Activated CD4-positive, alpha-beta T cell treated with anti-CD3 and anti-CD28 coated beads for 48 hours (primary cell): ENCODE measurements around the gene COQ10A.
A peak's percentile ranks its signal among the peaks of the same experiment; 100 is the strongest.

Experiments
- DNase-seq: peaks from one replicate; pipeline ENCODE4 v3.0.0-alpha.2; 2020

COQ10A gene

DNA sequence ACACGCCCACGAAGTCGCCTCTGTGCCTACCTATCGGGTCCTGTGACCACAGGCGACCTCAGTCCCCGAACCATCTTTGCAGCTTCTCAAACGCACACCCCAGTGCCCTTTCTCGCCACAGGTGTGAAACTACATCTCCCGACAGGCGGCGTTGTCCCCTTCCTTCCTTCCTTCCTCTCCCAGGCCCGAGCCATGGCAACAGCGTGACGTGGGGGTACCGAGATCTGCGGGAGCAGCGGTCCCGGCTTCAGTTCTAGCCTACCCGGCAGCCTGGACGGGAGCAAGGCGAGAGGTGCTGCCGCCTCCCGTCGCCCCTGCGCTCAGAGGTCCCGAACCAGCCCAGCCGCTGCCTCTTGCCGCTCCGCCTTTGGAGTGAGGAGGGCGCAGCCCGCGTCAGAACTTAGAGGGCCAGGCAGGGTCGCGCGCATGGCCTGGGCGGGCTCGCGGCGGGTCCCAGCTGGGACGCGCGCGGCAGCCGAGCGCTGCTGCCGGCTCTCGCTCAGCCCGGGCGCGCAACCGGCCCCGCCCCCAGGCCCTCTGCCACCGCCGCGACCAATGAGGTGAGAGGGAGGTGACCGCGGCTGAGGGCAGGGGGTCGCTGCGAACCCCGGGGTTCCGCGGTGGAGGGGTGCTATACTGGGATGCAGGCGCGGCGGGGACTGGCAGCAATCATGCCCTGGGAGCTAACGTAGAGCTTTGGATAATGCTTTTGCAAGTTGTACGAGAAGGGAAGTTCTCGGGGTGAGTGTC, at the start of gene COQ10A:
Gene COQ10A (plus strand): TSS at position 250 of the 750 bp plus-strand sequence. CDS start 177 bp downstream, at position 427.
- DNase-seq: peak; percentile 89

DNA sequence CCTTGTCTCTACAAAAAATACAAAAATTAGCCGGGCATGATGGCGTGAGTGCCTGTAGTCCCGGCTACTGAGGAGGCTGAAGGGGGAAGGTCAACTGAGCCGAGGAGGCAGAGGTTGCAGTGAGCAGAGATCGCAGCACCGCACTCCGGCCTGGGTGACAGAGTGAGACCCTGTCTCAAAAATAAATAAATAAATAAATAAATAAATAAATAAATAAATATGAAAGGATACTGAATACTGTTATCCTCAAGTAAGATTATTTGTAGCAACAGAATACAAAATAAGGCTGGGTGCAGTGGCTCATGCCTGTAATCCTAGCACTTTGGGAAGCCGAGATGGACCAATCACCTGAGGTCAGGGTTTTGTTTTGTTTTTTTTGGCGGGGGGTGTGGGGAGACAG, 46.9 kb upstream of the COQ10A start:
- no peak for DNase-seq

DNA sequence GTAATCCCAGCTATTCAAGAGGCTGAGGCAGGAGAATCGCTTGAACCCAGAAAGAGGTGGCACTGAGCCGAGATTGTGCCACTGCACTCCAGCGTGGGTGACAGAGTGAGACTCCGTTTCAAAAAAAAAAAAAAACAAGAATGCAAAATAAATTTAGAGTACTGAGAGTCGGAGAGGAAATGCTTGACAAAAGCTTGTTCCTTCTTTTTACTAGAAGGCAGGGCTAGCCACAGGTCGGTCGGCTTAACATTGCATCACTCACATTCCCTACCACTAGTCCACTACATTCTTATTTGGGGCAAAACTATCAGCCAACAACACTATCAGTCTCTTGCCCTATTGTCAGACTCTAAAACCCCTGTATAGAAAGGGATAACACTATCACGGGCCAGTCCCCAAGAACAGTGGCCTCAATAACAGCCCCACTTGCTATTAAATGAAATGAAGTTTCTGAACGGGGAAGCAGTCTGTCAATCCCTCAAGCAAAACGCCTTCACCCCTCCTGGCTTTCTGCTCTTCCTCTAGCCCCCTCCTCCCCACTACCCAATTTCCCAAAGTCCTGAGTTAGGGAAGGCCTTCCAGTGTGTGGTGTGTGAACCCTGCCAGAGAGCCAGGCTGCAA, 46.0 kb upstream of the COQ10A start:
- DNase-seq: no peak

DNA sequence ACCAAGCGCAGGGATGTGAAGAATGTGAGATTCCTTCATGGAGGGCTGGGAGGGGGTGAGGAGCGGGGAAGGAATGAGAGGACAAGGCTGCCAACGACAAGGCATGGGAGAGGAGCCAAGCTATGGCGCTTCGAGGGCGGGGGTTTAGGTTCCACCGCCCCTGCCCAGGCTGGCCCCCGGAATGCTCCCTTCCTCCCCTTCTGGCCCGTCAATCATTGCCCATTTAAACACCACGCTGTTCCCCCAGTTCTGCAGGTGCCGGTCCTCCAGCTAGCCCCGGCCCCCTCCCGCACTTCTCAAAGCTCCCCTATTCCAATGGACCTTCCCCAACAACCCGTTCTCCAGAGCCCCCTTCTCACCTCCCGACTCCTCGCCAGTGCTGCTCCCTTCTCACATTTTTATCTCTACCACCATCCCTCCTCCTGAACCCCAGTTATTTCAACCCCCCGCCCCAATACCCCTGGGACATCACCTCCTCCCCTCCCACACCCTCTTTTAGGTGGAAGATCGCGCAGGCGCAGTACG, 45.4 kb upstream of the COQ10A start:
- no peak for DNase-seq

DNA sequence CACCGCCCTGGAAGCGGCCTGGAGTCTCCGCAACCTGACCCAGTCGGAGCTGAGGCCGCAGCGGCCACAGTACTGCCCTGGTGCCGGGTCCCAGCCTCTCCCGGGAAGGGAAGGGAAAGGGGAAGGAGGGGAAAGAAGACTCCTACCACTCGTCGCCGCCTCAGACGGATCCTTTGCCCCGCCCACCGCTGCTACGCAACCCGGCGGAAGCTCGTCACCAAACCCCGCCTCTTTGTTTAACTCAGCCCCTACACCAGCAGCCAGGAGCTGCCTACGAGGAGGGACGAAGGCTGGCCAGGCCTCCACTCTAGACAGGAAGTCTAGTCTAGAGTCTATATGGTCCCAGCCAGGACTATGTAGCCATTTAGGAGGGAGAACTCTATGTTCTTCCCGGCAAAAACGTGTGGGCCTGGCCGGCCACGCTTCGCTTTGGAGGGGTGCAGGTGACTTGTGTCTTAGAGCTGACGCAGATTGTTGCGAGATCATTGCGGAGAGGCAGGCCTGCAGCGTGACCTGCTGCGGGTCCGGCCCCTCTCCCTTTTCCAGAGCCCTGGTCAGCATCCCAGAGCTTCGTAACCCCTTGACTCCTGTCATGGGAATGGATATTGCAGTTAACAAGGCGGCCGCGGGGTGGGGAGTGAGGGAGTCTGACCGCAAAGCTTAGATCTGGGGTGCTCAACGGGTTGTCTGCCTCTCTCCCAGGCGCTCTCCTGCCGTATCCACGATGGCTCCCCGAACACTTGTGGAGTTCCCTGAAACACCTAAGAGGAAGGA, 44.8 kb upstream of the COQ10A start, which contains the start of gene RNF41:
Gene RNF41 (minus strand): TSS at position 166 of the 774 bp plus-strand sequence. CDS start 7,875 bp downstream, outside the sequence.
- peak; percentile 94 for DNase-seq

DNA sequence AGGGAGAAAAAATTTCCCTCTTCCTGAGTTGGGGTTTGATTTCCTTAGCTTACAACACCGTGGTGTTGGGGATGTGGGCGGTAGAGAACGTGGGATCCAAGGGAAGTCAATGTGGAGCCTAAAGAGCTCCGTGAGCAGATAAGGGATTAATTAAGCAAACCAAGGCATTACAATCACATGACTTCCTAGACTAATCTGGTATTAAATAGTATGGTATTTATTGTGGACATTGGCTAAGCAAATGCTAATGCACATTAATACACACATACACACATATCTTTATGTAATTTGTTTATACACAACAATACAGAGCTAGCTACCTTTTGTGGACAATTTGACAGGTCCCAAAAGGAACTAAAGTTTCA, 44.2 kb upstream of the COQ10A start:
- no peak for DNase-seq

DNA sequence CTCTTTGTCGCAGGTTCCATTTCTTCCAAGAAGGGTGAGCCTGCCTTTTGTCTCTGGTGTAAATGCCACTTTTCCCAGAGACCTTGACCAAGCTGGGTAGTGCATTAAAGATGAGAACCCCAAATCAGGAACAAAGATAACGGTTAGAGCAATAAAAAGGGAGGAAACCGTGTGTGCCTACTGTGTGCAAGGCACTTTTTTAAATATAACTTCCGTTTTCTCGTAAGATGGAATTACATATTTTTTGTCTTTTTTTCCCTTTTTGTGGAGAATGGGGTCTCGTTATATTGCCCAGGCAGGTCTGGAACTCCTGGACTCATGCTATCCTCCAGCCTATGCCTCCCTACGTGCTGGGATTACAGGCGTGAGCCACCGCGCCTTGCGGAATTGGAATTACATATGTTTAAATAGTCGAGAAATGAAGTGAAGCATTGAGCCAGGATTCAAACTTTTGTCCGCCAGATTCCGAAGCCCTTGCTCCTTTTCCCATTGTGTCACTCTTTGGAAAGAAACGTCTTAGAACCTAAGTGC, 43.1 kb upstream of the COQ10A start:
- no peak for DNase-seq

DNA sequence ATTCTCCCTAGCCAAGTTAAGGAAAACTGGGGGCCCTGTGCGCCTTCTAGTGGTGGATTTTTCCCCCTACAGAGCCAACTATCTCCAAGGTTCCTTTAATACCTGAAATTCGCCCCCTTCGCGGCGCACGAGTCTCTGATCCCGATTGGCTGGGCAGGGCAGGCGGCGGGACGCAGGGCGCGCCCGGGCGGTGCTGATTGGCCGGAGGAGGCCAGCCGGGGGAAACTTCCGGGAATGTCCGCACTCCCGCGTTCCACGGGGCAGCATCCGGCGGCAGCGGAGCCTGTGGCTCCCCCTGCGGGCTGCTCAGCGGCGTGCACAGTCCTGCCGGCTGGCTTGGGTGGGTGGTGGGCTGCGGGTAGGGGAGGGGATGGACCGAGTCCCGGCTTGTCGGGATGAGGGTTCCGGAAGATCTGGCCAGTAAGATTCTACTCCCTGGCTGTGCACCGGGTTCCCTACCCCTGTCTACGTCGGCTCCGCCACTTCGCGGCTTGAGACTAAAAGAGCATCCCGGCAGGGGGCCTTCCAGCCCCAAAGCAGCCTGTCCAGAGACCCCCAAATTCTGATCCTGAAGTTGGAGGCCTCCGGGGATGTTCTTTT, 42.5 kb upstream of the COQ10A start, which contains the start of gene NABP2:
Gene NABP2 (plus strand): TSS at position 241 of the 600 bp plus-strand sequence. CDS start 515 bp downstream, outside the sequence.
- peak; percentile 97 for DNase-seq

DNA sequence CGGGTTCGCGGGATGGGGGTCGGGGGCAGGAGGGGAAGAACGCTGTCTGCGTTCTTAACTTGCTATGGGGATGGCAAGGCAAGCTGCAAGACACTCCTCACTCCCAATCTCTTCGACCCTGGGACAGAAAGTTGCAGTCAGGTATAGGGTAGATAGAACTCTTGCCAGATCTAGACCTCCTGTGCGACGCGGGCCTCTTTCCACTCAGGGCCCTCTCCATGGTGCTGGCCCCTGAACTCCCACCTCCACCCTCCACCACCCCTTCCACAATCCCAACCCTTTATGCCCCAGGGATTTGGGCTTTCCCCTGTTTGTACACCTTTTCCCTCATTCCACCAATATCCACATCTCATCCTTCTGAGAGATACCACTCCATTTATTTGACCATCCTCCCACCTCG, 41.8 kb upstream of the COQ10A start:
- no peak for DNase-seq

DNA sequence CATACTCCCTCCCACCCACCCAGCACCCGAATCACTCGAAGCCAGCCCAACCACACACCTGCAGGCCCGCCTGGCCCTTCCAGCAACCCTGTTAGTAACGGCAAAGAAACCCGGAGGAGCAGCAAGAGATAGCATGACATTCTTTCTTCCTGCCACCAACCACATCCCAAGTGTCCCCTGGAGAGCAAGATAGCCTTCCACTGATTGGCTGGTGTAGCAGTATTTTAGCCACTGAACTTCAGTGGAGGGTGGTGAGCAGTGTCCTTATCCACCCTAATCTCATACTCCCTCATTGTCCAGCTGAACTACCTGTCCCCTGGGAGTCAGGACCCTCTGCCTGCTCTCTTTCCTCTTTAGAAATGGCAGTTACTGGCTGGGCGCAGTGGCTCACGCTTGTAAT, 37.7 kb upstream of the COQ10A start:
- no peak for DNase-seq

DNA sequence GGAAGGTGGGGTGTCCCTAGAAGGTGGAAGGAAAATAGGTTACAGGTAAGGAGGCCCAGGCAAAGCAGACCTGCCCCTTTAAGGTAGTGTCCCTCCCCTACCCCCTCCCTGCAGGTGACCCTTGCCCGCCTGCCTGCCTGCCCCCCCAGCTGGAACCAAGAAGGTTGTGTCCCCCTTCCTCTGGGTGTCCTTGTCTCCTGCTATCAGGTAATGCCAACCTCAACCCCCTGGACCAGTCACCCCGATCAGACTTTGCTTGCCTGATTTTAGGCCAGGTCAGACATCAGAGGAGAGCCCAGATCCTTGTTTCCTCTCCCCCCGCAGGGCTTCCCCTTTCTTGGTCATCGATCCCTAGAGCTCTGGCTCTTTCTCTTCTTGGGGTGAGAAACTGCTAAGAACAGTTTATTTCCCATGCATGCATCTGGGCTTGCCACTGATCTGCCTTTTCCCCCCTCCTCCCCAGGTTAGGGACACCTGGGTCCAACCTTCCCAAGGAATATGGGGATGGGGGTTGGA, 36.8 kb upstream of the COQ10A start, which contains the start of gene SLC39A5:
Gene SLC39A5 (plus strand): TSS at position 136 of the 516 bp plus-strand sequence. CDS start 1,224 bp downstream, outside the sequence.
- DNase-seq: no peak

DNA sequence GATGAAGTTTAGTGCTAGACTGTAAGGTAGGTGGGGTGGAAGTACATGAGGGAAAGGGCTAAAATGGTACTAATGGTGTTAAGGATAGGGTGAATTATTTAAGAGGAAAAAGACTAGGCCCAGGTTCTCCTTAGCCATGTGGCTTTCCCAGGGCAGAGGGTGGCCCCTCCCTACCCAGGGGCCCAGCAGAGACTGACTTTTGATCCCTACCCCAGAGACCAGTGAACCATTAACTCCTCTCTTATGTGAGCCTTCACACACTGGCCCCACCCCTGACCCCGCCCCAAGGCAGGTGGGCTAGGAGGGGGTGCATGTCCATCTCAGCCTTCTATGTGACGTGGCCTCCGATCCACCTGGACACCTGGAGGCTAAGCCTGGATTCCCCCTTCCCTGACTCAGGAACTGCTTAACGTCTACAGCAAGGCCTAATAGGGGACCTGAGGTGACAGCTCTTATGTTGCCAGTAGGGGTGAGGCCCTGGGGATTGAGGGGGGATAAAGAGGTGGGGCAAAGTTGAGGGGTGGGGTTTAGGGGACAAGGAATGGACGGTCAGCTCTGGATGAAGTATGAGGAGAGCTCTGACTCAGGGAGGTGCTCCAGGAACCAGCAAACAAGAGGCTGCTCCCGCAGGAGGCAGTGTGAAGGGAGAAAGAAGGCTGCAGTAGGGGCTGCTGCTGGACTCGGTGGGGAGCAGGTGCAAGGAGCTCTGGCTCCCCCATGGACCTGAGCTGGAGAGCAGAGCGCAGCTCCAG, 36.1 kb upstream of the COQ10A start:
- no peak for DNase-seq

DNA sequence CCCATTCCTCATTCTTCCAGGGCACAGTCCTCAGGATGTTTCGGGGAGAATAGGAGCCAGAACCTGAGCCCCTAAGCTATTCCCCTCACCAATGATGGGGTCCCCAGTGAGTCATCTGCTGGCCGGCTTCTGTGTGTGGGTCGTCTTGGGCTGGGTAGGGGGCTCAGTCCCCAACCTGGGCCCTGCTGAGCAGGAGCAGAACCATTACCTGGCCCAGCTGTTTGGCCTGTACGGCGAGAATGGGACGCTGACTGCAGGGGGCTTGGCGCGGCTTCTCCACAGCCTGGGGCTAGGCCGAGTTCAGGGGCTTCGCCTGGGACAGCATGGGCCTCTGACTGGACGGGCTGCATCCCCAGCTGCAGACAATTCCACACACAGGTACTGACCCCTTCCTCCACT, 35.6 kb upstream of the COQ10A start:
- no peak for DNase-seq

DNA sequence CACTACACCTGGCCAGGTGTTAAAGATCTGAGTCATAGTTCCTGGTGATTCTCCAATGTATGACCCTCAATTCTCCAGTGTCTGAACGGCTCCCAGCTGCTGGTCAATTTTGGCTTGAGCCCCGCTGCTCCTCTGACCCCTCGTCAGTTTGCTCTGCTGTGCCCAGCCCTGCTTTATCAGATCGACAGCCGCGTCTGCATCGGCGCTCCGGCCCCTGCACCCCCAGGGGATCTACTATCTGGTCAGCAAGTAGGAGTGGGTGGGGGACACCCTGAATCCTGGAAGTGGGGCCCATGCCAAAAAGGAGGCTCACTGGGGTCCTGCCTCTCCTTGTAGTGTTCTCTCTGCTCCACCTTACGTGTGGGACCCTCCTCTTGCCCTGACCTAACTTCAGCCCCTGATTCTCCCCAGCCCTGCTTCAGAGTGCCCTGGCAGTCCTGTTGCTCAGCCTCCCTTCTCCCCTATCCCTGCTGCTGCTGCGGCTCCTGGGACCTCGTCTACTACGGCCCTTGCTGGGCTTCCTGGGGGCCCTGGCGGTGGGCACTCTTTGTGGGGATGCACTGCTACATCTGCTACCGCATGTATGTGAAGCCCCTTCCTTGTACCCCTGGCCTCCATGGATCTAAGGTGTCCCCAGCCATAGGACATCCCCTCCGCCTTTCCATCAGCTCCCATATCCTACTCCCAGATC, 31.9 kb upstream of the COQ10A start:
- no peak for DNase-seq

DNA sequence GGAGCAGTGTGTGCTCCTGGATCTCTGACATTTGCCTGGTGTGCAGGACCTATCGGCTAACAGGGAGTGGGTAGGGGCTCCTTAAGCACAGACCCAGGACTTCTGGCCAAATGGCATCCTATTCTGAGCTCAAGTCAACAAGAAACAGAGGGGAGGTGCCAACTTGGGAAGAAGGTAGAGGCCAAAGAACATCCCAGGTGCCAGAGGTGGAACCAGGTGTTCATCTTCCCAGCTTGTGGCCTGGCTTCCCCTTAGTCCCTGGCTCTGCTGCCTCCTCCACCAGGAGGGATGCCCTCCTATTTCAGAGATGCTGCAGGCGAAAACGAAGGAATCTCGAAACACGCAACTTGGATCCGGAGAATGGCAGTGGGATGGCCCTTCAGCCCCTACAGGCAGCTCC, 30.7 kb upstream of the COQ10A start:
- no peak for DNase-seq

DNA sequence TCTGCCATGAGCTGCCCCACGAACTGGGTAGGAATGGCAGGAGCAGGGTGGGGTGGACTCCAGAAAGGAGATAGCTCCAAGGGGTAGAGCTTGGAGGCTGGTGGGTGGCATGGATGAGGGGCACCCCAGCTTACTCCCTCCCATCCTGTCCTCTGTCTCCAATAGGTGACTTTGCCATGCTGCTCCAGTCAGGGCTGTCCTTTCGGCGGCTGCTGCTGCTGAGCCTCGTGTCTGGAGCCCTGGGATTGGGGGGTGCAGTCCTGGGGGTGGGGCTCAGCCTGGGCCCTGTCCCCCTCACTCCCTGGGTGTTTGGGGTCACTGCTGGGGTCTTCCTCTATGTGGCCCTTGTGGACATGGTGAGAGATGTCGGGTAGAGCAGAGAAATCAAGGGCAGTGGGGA, 29.8 kb upstream of the COQ10A start:
- DNase-seq: no peak

DNA sequence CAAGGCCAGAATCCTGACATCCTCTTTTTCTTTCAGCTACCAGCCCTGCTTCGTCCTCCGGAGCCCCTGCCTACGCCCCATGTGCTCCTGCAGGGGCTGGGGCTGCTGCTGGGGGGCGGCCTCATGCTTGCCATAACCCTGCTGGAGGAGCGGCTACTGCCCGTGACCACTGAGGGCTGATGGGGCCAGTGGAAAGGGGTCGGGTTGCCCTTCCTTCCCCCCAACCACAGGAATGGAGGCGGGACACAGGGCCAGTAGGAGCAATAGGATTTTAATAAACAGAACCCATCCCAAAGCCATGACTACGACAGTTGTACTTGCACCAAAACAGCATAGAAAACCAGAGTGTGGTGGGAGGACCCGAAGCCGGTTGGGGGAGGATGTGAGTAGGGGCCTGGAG, 29.2 kb upstream of the COQ10A start:
- no peak for DNase-seq

DNA sequence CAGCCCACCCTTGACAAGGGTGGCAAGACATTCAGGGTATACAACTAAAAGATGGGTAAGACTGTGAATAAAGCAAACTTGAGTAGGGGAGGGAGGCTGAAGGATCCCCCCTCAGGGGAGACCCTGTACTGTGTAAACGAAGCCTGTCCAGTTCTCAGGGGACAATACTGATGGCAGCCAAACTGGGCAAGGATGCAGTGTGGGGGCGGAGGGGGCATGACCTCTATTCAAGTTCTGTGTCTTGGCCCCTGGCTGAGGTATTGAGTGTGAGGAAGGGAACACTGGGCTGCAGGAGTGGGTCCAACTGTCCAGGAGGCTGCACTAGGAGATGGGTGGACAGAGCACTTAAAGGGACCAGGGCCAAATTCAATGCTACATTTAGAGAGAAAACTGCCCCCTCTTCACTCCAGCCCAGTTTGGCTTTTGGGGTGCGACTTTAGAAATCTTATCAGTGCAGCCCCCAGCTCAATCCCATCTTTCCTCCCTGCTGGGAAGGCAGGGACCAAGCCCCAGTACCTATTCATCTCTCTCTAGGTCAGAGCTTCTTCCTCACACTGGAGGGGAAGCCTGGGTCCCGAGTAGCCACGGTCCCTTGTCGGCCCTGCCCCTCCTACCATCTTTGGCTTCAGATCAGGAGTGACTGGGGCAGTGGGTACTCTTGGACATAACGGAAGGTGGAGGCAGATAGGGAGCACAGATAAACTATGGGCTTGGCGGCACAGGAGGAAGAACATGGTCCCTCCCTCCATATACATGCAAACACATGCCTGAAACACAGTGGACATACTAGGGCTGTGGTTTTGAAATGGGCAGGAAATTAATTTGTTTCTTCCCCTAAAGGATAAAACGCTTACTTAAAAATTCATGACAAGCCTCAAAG, 25.1 kb upstream of the COQ10A start:
- DNase-seq: no peak

DNA sequence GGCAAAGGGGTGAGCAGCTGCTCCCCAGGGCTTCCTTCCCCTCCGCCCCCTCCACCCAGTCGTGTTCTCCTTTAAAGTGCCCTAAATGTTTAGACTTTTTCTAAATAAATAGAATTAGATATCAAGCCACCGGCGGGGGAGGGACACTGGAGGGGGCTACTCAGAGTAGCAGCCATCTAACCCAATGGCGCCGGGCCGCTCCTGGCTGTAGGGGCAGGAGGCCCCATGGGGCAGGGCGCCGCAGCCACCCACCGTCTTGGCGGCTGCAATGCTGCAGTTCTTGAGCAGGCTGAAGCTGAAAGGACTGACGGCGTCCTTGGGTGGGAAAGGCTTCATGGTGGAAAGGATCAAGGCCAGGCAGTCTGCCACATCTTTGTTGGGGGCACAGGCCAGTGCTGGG, 23.8 kb upstream of the COQ10A start:
- no peak for DNase-seq

DNA sequence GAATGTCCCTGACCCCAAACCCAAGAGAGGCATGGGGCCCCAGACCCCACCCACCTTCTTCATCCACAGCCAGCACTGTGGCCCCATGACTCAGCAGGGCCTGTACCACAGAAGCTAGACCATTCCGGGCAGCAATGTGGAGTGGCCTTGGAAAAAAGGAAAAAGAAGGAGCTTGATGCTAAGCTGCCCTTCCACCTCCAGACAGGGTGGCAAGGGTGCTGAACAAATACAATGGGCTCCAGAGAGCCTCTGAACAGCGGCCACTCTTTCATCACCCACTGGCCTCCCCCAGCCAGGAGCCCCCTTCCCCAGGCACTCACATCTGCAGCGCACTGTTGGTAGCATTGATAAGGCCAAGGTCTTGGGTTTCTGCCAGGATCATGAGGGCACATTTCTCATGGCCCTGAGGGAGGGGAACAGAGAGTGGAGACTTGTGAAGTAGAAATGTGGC, 23.0 kb upstream of the COQ10A start:
- no peak for DNase-seq
